ENCODE results near the gene CYSTM1. TPM values are rescaled to one million over a fixed set of nuclear protein-coding genes. Genes with fewer than 3 reads are reported as not detected.

CYSTM1 gene
- total and polyA plus RNA-seq, 4 donors: 8.1 to 45.7 (median 23.4) TPM

DNA sequence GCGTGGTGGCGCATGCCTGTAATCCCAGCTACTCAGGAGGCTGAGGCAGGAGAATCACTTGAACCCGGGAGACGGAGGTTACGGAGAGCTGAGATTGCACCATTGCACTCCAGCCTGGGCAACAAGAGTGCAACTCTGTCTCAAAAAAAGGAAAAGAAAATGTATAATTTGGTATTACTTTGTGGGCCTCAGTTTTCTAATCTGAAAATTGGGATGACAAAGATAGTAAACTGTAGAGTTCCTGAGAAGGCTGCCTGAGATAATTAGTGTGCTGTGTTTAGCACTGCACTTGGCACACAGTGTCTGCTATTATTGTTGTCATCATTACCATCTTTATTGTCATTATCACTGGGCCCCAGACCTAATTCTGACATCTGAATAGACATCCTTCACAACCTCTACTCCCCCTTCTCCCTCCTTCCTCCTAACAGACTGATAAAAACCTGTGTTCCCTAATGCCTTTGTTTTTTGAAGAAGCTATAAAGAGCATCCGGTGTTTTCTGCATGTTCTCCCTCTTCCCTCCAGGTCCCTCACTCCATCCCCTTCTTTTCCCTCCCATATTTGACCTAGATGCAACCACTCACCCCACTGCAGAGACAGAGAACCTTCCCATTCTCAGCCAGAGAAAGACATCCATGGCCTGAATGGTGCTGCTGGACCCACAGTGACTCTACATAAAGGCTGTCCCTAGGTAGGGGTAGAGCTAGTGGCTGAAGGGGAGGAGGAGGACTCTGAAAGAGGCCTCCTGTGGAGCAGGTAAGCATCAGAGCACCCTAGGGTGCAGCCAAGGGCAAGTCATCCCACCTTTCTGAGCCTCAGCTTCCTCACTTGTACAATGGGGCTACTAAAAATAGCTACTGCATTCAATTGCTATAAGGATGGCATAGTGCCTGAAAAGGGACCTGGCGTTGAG lies 15.7 kb upstream of the CYSTM1 start (continued):
- TF ChIP-seq, protein P1, sequence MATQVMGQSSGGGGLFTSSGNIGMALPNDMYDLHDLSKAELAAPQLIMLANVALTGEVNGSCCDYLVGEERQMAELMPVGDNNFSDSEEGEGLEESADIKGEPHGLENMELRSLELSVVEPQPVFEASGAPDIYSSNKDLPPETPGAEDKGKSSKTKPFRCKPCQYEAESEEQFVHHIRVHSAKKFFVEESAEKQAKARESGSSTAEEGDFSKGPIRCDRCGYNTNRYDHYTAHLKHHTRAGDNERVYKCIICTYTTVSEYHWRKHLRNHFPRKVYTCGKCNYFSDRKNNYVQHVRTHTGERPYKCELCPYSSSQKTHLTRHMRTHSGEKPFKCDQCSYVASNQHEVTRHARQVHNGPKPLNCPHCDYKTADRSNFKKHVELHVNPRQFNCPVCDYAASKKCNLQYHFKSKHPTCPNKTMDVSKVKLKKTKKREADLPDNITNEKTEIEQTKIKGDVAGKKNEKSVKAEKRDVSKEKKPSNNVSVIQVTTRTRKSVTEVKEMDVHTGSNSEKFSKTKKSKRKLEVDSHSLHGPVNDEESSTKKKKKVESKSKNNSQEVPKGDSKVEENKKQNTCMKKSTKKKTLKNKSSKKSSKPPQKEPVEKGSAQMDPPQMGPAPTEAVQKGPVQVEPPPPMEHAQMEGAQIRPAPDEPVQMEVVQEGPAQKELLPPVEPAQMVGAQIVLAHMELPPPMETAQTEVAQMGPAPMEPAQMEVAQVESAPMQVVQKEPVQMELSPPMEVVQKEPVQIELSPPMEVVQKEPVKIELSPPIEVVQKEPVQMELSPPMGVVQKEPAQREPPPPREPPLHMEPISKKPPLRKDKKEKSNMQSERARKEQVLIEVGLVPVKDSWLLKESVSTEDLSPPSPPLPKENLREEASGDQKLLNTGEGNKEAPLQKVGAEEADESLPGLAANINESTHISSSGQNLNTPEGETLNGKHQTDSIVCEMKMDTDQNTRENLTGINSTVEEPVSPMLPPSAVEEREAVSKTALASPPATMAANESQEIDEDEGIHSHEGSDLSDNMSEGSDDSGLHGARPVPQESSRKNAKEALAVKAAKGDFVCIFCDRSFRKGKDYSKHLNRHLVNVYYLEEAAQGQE (IDR thresholded peaks at IDR 0.05): no peak
- no peak for TF ChIP-seq GABPA (IDR thresholded peaks at IDR 0.05 in 1 of 2, conservative IDR thresholded peaks at IDR 0.05 in 1 of 2)
- no peak for TF ChIP-seq RAD21 (IDR thresholded peaks at IDR 0.05)
- TF ChIP-seq, protein P2, sequence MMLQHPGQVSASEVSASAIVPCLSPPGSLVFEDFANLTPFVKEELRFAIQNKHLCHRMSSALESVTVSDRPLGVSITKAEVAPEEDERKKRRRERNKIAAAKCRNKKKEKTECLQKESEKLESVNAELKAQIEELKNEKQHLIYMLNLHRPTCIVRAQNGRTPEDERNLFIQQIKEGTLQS (IDR thresholded peaks at IDR 0.05): no peak
- no peak for TF ChIP-seq RXRA (IDR thresholded peaks at IDR 0.05)
- TF ChIP-seq HNF4G (IDR thresholded peaks at IDR 0.05): no peak

DNA sequence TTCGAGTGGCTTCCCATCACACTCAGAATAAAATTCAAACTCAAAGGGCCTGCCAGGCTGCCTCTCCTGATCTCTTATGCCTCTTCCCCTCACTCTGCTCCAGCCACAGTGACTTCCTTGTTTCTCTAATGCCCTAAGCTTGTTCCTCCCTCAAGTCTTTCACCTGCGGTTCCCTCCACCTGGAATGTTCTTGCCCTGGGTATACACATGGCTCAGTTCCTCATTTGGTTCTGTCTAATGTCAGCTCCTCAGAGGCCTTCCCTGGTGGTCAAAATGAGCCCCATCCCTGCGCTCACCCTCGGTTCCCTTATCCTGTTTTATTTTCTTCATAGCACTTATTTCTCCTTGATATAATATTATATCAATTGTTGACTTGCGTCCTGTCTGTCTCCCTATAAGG lies 12.7 kb upstream of the CYSTM1 start:
- 95% methylated on average over 5 of the region's 5 CpGs for WGBS
- Histone ChIP-seq H3K9me3 (ENCODE audit: control insufficient read depth in 4 of 4, low read length in 3 of 4) (no peaks in the 10 kb centered on the region), H3K9ac (ENCODE audit: low read depth in 1 of 2, low read length in 2 of 2) (no peak overlapping the region), H3K4me1 (ENCODE audit: control insufficient read depth in 4 of 4, insufficient read depth in 4 of 4, low read length in 3 of 4) (peaks cover 2 to 13% (median 10%) of the 10 kb centered on the region in 4 donors), H3K36me3 (ENCODE audit: control insufficient read depth in 4 of 4, insufficient read depth in 3 of 4, low read depth in 1 of 4, low read length in 3 of 4) (no peaks in the 10 kb centered on the region), H3K27ac (ENCODE audit: low read depth in 1 of 2, low read length in 2 of 2) (no peak overlapping the region), H3K27me3 (ENCODE audit: control insufficient read depth in 4 of 4, insufficient read depth in 4 of 4, low read length in 3 of 4) (no peaks in the 10 kb centered on the region), H3K4me3 (ENCODE audit: low read depth in 1 of 3, low read length in 3 of 3) (no peak overlapping the region)
- no peak for DNase-seq (ENCODE audit: low spot score)
- TF ChIP-seq JUND (IDR thresholded peaks at IDR 0.05): no peak
- TF ChIP-seq, protein P3, sequence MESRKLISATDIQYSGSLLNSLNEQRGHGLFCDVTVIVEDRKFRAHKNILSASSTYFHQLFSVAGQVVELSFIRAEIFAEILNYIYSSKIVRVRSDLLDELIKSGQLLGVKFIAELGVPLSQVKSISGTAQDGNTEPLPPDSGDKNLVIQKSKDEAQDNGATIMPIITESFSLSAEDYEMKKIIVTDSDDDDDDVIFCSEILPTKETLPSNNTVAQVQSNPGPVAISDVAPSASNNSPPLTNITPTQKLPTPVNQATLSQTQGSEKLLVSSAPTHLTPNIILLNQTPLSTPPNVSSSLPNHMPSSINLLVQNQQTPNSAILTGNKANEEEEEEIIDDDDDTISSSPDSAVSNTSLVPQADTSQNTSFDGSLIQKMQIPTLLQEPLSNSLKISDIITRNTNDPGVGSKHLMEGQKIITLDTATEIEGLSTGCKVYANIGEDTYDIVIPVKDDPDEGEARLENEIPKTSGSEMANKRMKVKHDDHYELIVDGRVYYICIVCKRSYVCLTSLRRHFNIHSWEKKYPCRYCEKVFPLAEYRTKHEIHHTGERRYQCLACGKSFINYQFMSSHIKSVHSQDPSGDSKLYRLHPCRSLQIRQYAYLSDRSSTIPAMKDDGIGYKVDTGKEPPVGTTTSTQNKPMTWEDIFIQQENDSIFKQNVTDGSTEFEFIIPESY (IDR thresholded peaks at IDR 0.05): no peak
- TF ChIP-seq NR2F2 (IDR thresholded peaks at IDR 0.05): no peak
- TF ChIP-seq HNF4G (IDR thresholded peaks at IDR 0.05): no peak
- TF ChIP-seq RXRA (IDR thresholded peaks at IDR 0.05): no peak
- no peak for TF ChIP-seq TAF1 (conservative IDR thresholded peaks at IDR 0.05)
- no peak for TF ChIP-seq RAD21 (IDR thresholded peaks at IDR 0.05)
- no peak for TF ChIP-seq GABPA (IDR thresholded peaks at IDR 0.05 in 1 of 2, conservative IDR thresholded peaks at IDR 0.05 in 1 of 2)

DNA sequence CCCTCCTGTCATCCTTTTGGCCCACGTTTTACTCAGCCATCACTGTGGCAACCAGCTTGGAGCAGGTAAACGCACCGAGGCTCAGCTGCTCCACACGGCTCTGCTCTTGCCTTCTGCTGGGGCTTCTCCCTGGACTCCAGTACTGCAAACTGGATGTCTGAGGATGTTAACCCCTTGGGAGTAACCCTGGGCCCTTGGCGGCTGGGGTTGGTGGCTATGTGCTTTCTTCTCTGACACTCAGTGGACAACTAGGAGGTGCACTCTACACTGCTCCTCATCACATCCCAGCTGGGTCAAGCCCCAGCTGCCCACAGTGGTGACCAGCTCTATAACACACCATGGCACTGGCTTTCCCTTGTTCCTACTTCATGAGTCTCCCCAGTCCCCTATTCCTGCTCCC lies 12.2 kb upstream of the CYSTM1 start:
- Histone ChIP-seq H3K9me3 (ENCODE audit: control insufficient read depth in 4 of 4, low read length in 3 of 4) (no peaks in the 10 kb centered on the region), H3K4me1 (ENCODE audit: control insufficient read depth in 4 of 4, insufficient read depth in 4 of 4, low read length in 3 of 4) (peaks cover 2 to 13% (median 8%) of the 10 kb centered on the region in 4 donors), H3K27me3 (ENCODE audit: control insufficient read depth in 4 of 4, insufficient read depth in 4 of 4, low read length in 3 of 4) (no peaks in the 10 kb centered on the region), H3K4me3 (ENCODE audit: low read depth in 1 of 3, low read length in 3 of 3) (no peak overlapping the region), H3K27ac (ENCODE audit: low read depth in 1 of 2, low read length in 2 of 2) (no peak overlapping the region), H3K9ac (ENCODE audit: low read depth in 1 of 2, low read length in 2 of 2) (no peak overlapping the region), H3K36me3 (ENCODE audit: control insufficient read depth in 4 of 4, insufficient read depth in 3 of 4, low read depth in 1 of 4, low read length in 3 of 4) (no peaks in the 10 kb centered on the region)
- 90% methylated on average over 5 of the region's 5 CpGs for WGBS
- DNase-seq (ENCODE audit: low spot score): no peak
- TF ChIP-seq FOXA1 (IDR thresholded peaks at IDR 0.05): no peak
- TF ChIP-seq, protein P2 (IDR thresholded peaks at IDR 0.05): no peak
- TF ChIP-seq, protein P4, sequence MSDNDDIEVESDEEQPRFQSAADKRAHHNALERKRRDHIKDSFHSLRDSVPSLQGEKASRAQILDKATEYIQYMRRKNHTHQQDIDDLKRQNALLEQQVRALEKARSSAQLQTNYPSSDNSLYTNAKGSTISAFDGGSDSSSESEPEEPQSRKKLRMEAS (IDR thresholded peaks at IDR 0.05): no peak
- no peak for TF ChIP-seq YY1 (IDR thresholded peaks at IDR 0.05)
- TF ChIP-seq GABPA (IDR thresholded peaks at IDR 0.05 in 1 of 2, conservative IDR thresholded peaks at IDR 0.05 in 1 of 2): no peak
- TF ChIP-seq JUND (IDR thresholded peaks at IDR 0.05): no peak
- TF ChIP-seq, protein P1 (IDR thresholded peaks at IDR 0.05): no peak
- no peak for TF ChIP-seq RXRA (IDR thresholded peaks at IDR 0.05)
- TF ChIP-seq, protein P5, sequence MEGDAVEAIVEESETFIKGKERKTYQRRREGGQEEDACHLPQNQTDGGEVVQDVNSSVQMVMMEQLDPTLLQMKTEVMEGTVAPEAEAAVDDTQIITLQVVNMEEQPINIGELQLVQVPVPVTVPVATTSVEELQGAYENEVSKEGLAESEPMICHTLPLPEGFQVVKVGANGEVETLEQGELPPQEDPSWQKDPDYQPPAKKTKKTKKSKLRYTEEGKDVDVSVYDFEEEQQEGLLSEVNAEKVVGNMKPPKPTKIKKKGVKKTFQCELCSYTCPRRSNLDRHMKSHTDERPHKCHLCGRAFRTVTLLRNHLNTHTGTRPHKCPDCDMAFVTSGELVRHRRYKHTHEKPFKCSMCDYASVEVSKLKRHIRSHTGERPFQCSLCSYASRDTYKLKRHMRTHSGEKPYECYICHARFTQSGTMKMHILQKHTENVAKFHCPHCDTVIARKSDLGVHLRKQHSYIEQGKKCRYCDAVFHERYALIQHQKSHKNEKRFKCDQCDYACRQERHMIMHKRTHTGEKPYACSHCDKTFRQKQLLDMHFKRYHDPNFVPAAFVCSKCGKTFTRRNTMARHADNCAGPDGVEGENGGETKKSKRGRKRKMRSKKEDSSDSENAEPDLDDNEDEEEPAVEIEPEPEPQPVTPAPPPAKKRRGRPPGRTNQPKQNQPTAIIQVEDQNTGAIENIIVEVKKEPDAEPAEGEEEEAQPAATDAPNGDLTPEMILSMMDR (IDR thresholded peaks at IDR 0.05; ENCODE audit: low read depth, low read length, missing input control): no peak
- no peak for TF ChIP-seq HNF4G (IDR thresholded peaks at IDR 0.05)
